ENCODE data around the gene NOXO1. TPM values are rescaled to one million over a fixed set of nuclear protein-coding genes. Genes with fewer than 3 reads are reported as not detected.
A peak's percentile ranks its signal among the peaks of the same experiment; 100 is the strongest.

NOXO1 gene
- total RNA-seq, 2 experiments from 2014 or later, result 0.56 to 0.99 TPM

- no peak overlapping the region for H3K4me3 ChIP-seq (ENCODE audit: low read length)
- H3K4me1 ChIP-seq (ENCODE audit: insufficient read depth, low read length), result peaks cover 36% of the 10 kb centered on the region
- H3K36me3 ChIP-seq (ENCODE audit: insufficient read depth, low read length), result peaks cover 45% of the 10 kb centered on the region
- peaks cover 20% of the 10 kb centered on the region for H3K4me1 Mint-ChIP-seq (ENCODE audit: low read depth)
- H3K27me3 ChIP-seq (ENCODE audit: control insufficient read depth in 1 of 2, insufficient read depth in 2 of 2, low read length in 2 of 2), result peaks cover 3 to 9% of the 10 kb centered on the region in 2 experiments
- TF ChIP-seq CTCF (IDR thresholded peaks at IDR 0.05), result no peak
- POLR2A ChIA-PET, result interaction anchor here (1.0 to 1.2 kb wide), 2 partner anchors 9 to 182 kb away, joined by 4 to 6 read pairs; partner anchors contain the start of genes RPS2 and TRAF7
- no peaks in the 10 kb centered on the region for H3K27me3 Mint-ChIP-seq
- no peak for ATAC-seq (ENCODE audit: poor library complexity)
- DNase-seq, result no peak
- H3K9me3 Mint-ChIP-seq, result no peaks in the 10 kb centered on the region
- H3K27ac Mint-ChIP-seq, result no peak overlapping the region
- H3K36me3 Mint-ChIP-seq (ENCODE audit: low read depth), result peaks cover 36% of the 10 kb centered on the region
- CTCF ChIA-PET, result interaction anchor here (1.0 kb wide), 1 partner anchor 30 kb away, joined by 3 read pairs; no protein-coding TSS in a partner anchor
- H3K4me3 Mint-ChIP-seq, result peak overlapping the region; percentile 38
- H3K27ac ChIP-seq (ENCODE audit: low read depth in 1 of 2, low read length in 2 of 2), result no peak overlapping the region
- H3K9me3 ChIP-seq (ENCODE audit: control insufficient read depth in 1 of 2, insufficient read depth in 1 of 2, low read length in 2 of 2), result peaks cover 0 to 5% of the 10 kb centered on the region in 2 experiments
- intact Hi-C loops (cut with DNase I, micrococcal nuclease), result loop anchor here in 1 of 2 experiments (5.0 kb wide), 2 partner anchors 34 to 74 kb away; partner anchors contain the start of genes NTHL1, TSC2 and ZNF598
Observed at GRCh38 chr16:1973461-1974156, 7.7 kb downstream of the NOXO1 start.

GRCh38 chr16:1972490-1972877 is 8.8 kb downstream of the NOXO1 start:
- H3K4me1 Mint-ChIP-seq (ENCODE audit: low read depth), result peaks cover 20% of the 10 kb centered on the region
- intact Hi-C loops (cut with DNase I, micrococcal nuclease), result loop anchor here in 1 of 2 experiments (5.0 kb wide), 2 partner anchors 35 to 75 kb away; partner anchors contain the start of genes NTHL1, TSC2 and ZNF598
- peaks cover 36% of the 10 kb centered on the region for H3K36me3 Mint-ChIP-seq (ENCODE audit: low read depth)
- ChIA-PET CTCF (interaction anchor here (1.0 kb wide), 1 partner anchor 32 kb away, joined by 3 read pairs; no protein-coding TSS in a partner anchor), POLR2A (interaction anchor here (0.7 to 2.2 kb wide), 14 partner anchors 7 to 190 kb away, joined by 3 to 31 read pairs (median 4); partner anchors contain the start of genes FAHD1, GFER, HAGH and MSRB1)
- no peaks in the 10 kb centered on the region for H3K9me3 ChIP-seq (ENCODE audit: control insufficient read depth in 1 of 2, insufficient read depth in 1 of 2, low read length in 2 of 2)
- H3K27me3 Mint-ChIP-seq, result no peaks in the 10 kb centered on the region
- H3K4me1 ChIP-seq (ENCODE audit: insufficient read depth, low read length), result peaks cover 36% of the 10 kb centered on the region
- no peaks in the 10 kb centered on the region for H3K9me3 Mint-ChIP-seq
- peak in 1 of 14 experiments; percentile 52 for DNase-seq
- peaks cover 33% of the 10 kb centered on the region for H3K36me3 ChIP-seq (ENCODE audit: insufficient read depth, low read length)
- peak overlapping the region; percentile 73 for H3K4me3 ChIP-seq (ENCODE audit: low read length)
- no peaks in the 10 kb centered on the region for H3K27me3 ChIP-seq (ENCODE audit: control insufficient read depth in 1 of 2, insufficient read depth in 2 of 2, low read length in 2 of 2)
- no peak for TF ChIP-seq CTCF (IDR thresholded peaks at IDR 0.05)
- peak overlapping the region in 1 of 2 donors; percentile 92 for H3K27ac ChIP-seq (ENCODE audit: low read depth in 1 of 2, low read length in 2 of 2)
- no peak for ATAC-seq (ENCODE audit: poor library complexity)
- H3K4me3 Mint-ChIP-seq, result peak overlapping the region; percentile 97
- no peak overlapping the region for H3K27ac Mint-ChIP-seq

- DNase-seq (peak; percentile 92 to 98 (median 96)), ATAC-seq (ENCODE audit: poor library complexity) (peak; percentile 97)
- ChIA-PET CTCF (interaction anchor here (0.8 to 1.8 kb wide), 2 partner anchors 11 to 32 kb away, joined by 3 to 5 read pairs; no protein-coding TSS in a partner anchor), POLR2A (interaction anchor here (0.6 to 2.2 kb wide), 19 partner anchors 8 to 574 kb away, joined by 3 to 31 read pairs (median 4); partner anchors contain the start of genes FAHD1, GFER, HAGH and MAPK8IP3)
- Histone ChIP-seq H3K9me3 (ENCODE audit: control insufficient read depth in 1 of 2, insufficient read depth in 1 of 2, low read length in 2 of 2) (no peaks in the 10 kb centered on the region), H3K4me1 (ENCODE audit: insufficient read depth, low read length) (peaks cover 36% of the 10 kb centered on the region), H3K27me3 (ENCODE audit: control insufficient read depth in 1 of 2, insufficient read depth in 2 of 2, low read length in 2 of 2) (no peaks in the 10 kb centered on the region), H3K27ac (ENCODE audit: low read depth in 1 of 2, low read length in 2 of 2) (peak within 1 kb of the TSS; percentile 87 to 92), H3K4me3 (ENCODE audit: low read length) (peak within 1 kb of the TSS; percentile 73), H3K36me3 (ENCODE audit: insufficient read depth, low read length) (peaks cover 29% of the 10 kb centered on the region)
- Mint-ChIP-seq H3K27me3 (no peaks in the 10 kb centered on the region), H3K27ac (peak within 1 kb of the TSS; percentile 97), H3K9me3 (no peaks in the 10 kb centered on the region), H3K36me3 (ENCODE audit: low read depth) (peaks cover 35% of the 10 kb centered on the region), H3K4me3 (peak within 1 kb of the TSS; percentile 97), H3K4me1 (ENCODE audit: low read depth) (peaks cover 20% of the 10 kb centered on the region)
- intact Hi-C loops (cut with DNase I, micrococcal nuclease), result loop anchor here in 1 of 2 experiments (1.0 to 5.0 kb wide), 3 partner anchors 20 to 75 kb away; partner anchors contain the start of genes NTHL1, TSC2 and ZNF598
- no peak for TF ChIP-seq CTCF (IDR thresholded peaks at IDR 0.05)
Observed at GRCh38 chr16:1971796-1972489, 9.3 kb downstream of the NOXO1 start, which contains the start of gene TBL3. Gene TBL3, plus strand, starts transcription at chr16:1972053. Its CDS starts 112 bp downstream, at chr16:1972165.

Data from CD4-positive, alpha-beta T cell (primary cell).